Loucy (cell line): ENCODE results near the gene MFSD6.

Experiments
- EZH2phosphoT487 ChIP-seq: fragments of 200-600 bp; IDR thresholded peaks from 2 replicates; pipeline ENCODE4 v1.6.1; 2018; ENCODE audit warnings: antibody characterized with exemption, mild to moderate bottlenecking, moderate library complexity, borderline replicate concordance
- TF ChIP-seq, protein P1 (sequence below): fragments of 200-600 bp; sonication (generic); conservative IDR thresholded peaks from 2 replicates; pipeline ENCODE4 v1.5.1; 2014; ENCODE audit warnings: mild to moderate bottlenecking, antibody characterized with exemption, low read length

DNA sequence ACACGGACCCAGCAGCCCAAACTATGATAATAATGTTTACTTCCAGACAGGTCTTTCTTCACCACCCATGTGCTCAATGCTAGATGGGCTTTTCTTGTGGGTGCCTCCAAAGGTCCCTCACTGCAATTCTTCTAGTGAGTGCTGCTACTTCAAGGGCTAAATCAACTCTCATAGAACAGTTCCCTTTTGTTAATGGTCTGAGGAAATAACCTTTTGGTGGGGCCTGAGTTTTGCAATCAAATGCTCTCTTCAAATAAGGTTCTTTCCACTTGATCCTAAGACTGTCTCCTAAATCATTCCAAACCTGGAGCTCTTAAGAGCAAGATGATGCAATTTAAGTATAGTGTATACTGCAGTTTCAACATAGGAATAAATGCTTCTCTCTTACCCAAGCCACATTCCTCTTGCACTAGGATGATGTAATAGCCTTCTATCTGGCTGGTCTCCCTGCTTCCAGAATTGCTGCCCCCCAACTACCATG, 120.4 kb downstream of the MFSD6 start:
- TF ChIP-seq, protein P1, sequence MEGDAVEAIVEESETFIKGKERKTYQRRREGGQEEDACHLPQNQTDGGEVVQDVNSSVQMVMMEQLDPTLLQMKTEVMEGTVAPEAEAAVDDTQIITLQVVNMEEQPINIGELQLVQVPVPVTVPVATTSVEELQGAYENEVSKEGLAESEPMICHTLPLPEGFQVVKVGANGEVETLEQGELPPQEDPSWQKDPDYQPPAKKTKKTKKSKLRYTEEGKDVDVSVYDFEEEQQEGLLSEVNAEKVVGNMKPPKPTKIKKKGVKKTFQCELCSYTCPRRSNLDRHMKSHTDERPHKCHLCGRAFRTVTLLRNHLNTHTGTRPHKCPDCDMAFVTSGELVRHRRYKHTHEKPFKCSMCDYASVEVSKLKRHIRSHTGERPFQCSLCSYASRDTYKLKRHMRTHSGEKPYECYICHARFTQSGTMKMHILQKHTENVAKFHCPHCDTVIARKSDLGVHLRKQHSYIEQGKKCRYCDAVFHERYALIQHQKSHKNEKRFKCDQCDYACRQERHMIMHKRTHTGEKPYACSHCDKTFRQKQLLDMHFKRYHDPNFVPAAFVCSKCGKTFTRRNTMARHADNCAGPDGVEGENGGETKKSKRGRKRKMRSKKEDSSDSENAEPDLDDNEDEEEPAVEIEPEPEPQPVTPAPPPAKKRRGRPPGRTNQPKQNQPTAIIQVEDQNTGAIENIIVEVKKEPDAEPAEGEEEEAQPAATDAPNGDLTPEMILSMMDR, result no peak
- no peak for TF ChIP-seq EZH2phosphoT487
